Urinary bladder (tissue), 4 donors: Measurements from ENCODE around the gene ARHGAP24. TPM values are rescaled to one million over a fixed set of nuclear protein-coding genes. Genes with fewer than 3 reads are reported as not detected.

Source experiments
- DNase-seq: peaks from one replicate; pipeline ENCODE4 v3.0.0-alpha.2; 2015; ENCODE audit errors: extremely low spot score
- H3K27ac ChIP-seq: one replicate; pipeline ENCODE4 v1.5.1; 2013; ENCODE audit warnings: low read depth, mild to moderate bottlenecking, moderate library complexity
- H3K36me3 ChIP-seq: one replicate; pipeline ENCODE4 v1.6.1; 2013; ENCODE audit warnings: mild to moderate bottlenecking, moderate library complexity; ENCODE audit not compliant: insufficient read depth
- H3K4me1 ChIP-seq: one replicate; pipeline ENCODE4 v1.6.1; 2013; ENCODE audit warnings: mild to moderate bottlenecking, moderate library complexity; ENCODE audit not compliant: insufficient read depth
- H3K4me3 ChIP-seq: one replicate; pipeline ENCODE4 v1.5.1; 2013; ENCODE audit warnings: low read depth, low read length
- WGBS: extraction: QIAGEN DNeasy Blood & Tissue Kit; methylation state at CpG from one replicate; pipeline ENCODE4 v1.1.7; 2013; 5-methylcytosine and 5-hydroxymethylcytosine counted together
- polyA plus RNA-seq: library from polyadenylated mRNA; stranded (reverse); fragments of 200-250 nt; gene quantifications from one replicate; pipeline ENCODE4 v1.2.3, GENCODE V29; 2013
- total RNA-seq: library from RNA; depleted of rRNA; stranded (reverse); fragments of >200 nt; gene quantifications from one replicate; pipeline ENCODE4 v1.2.3, GENCODE V29; 2014
- donor health status: healthy with polysubstance abuse.
- donor health status: healthy.

Gene ARHGAP24
- total and polyA plus RNA-seq, 2 donors: 17.5 to 81.0 TPM

DNA sequence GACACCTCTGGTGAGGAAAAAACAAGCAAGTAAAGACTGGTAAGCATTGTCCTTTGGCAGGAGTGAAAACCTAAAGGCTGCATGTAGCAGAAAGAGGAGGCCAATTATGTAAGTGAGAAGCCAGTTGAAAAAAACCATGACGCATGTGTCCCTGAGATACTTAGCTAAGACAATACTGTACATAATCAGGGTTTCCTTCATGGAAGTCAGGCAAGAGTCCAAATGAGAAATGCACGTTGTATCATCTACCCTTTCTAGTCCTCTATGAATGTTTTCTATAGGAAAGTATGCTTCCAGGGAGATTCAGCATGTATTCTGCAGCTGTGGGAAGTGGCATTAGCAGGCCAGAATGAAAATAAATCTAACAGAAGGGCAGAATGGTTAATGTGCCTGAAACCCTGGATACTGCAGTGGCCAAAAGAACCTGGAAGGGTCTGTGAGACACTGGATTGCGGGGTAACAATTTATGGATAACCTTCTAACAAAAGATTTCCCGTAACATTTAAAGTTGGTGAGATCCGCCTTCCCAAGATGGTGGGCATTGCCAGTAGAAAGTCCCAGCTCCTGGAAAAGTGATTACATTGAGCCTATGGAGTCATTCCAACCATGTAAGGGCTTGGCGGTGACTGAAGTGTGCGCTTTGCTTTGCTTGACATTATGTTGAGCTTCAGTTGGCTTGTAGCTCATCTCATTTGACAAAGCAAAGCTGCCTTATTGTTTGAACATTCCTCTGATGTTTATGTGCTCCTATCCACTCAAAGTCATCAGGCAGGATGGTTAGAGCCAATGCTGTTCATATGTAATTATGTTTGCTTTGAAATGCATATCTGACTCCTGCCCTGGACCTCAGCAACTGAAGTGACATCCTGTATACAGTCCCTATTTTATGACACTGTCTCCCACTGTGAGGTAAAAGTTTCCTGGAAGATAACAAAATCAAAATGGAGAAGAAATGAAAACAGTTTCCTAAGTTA lies 200.4 kb downstream of the ARHGAP24 start:
- no peak overlapping the region for H3K4me3 ChIP-seq
- no peak for DNase-seq
- no peaks in the 10 kb centered on the region for H3K36me3 ChIP-seq
- no peaks in the 10 kb centered on the region for H3K4me1 ChIP-seq
- no peak overlapping the region for H3K27ac ChIP-seq
- WGBS: 83% methylated on average over 7 of the region's 7 CpGs

DNA sequence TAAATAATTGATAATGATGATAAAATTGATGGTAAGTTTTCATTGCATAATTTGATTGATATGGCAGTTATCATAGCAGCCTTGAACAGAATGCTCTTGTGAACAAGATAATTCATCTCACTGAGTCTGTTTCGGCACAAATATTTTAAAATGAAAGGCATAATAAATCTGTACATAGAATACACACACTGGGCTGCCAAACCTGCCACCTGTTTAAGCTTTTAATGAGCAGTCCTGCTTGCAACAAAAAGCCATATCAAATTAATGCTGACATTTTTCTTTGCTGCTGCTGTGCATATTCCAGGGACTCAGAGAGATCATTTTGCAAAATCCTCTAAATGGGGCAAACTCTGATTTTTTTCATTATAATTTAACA lies 201.1 kb downstream of the ARHGAP24 start:
- H3K27ac ChIP-seq: no peak overlapping the region
- 86% methylated on average over 1 of the region's 1 CpG for WGBS
- no peaks in the 10 kb centered on the region for H3K4me1 ChIP-seq
- no peak overlapping the region for H3K4me3 ChIP-seq
- DNase-seq: no peak
- H3K36me3 ChIP-seq: no peaks in the 10 kb centered on the region

DNA sequence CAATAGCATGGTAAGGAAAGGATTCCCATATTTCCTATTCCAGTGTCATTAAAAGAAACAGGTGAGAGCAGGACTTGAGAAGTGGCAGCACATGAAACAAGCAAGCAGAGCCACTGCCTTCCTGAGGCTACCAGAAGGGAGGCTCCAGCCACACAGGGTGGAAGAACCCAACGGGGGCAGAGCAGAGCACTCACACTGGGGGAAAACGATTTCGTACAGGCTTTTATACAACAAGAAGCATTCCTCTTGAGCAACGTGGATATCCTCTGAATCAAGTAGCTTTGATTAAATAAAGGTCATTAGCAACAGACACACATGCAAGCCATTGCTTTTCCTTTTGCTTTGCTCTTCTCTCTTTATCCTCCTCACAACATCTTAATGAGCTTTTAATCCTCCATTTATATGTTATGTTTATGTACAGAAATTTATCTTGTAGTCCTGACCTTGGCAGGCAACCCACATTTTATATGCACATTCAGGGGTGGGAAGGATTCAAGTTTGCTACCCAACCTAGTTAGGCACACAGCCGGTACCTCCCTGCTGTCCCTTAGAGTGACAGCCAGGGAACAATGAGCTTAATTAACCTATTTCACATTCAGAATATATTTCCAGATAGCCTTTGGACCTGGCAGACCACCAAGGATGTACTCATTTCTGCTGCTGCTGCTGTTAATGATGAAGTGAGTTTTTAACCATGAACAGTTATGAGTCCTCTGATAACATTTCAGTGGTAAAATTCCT lies 202.1 kb downstream of the ARHGAP24 start:
- no peak overlapping the region for H3K4me3 ChIP-seq
- H3K4me1 ChIP-seq: no peaks in the 10 kb centered on the region
- no peaks in the 10 kb centered on the region for H3K36me3 ChIP-seq
- DNase-seq: no peak
- WGBS: 37% methylated on average over 5 of the region's 5 CpGs
- no peak overlapping the region for H3K27ac ChIP-seq

DNA sequence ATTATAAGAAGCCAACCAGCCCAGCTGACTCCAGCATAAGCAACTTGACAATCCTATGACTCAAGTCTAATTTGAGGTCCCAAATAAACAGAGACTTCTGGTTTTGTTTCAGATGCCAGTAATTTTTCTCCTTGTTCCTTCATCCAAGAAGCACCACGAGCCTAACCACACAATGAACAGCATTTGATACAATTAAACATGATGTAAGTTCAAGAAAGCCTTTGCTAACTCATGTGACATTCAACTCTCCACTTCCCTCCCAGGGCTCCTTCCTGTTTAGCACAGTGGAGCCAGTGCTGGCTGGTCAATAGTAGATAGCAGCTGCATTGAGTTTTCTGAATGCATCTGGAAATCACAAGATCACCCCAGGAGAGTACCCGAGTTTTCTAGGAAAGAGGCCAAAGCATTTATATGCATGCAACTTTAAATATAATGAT lies 206.3 kb downstream of the ARHGAP24 start:
- no peaks in the 10 kb centered on the region for H3K36me3 ChIP-seq
- no peaks in the 10 kb centered on the region for H3K4me1 ChIP-seq
- 5% methylated on average over 2 of the region's 2 CpGs for WGBS
- DNase-seq: no peak
- no peak overlapping the region for H3K27ac ChIP-seq
- H3K4me3 ChIP-seq: no peak overlapping the region

DNA sequence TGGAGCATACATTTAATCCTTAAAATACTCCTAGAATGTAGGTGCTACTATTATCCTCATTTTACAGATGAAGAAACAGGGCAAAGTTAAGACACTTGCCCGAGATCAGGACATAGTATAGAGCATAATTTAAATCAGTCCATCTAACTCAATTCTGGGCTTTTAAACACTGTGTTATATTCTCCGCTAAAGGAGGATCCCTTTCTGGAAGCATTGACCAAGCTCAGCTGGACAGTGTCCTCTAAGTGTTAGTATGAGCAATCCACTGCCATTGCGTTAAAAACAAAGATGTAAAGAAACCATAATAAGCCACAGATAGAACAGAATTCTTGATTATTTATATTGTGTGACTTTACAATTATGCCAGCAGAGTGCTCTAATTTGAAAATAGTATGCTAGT lies 207.0 kb downstream of the ARHGAP24 start:
- Histone ChIP-seq H3K4me1 (no peaks in the 10 kb centered on the region), H3K27ac (no peak overlapping the region), H3K4me3 (no peak overlapping the region), H3K36me3 (no peaks in the 10 kb centered on the region)
- 80% methylated on average over 3 of the region's 3 CpGs for WGBS
- no peak for DNase-seq

DNA sequence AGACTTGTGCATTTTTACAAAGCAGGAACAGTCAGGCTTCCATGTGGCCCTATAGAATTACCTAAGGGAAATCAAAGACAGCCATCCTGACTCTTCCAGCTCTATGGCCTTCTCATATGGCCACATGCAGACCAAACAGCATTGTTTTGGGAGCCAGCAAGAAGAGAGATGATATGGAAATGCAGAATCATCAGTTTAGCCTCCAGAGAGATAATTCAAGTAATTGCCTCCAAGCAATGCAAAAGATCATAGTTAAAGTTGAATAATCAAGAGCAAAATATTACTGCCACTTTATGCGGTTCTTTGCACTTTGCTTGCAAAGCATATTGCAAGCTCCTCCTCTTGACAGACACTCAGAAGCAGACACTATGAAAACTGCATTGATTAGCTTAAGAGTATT lies 207.4 kb downstream of the ARHGAP24 start:
- H3K27ac ChIP-seq: no peak overlapping the region
- 83% methylated on average over 1 of the region's 1 CpG for WGBS
- DNase-seq: no peak
- H3K4me1 ChIP-seq: no peaks in the 10 kb centered on the region
- no peak overlapping the region for H3K4me3 ChIP-seq
- H3K36me3 ChIP-seq: no peaks in the 10 kb centered on the region

DNA sequence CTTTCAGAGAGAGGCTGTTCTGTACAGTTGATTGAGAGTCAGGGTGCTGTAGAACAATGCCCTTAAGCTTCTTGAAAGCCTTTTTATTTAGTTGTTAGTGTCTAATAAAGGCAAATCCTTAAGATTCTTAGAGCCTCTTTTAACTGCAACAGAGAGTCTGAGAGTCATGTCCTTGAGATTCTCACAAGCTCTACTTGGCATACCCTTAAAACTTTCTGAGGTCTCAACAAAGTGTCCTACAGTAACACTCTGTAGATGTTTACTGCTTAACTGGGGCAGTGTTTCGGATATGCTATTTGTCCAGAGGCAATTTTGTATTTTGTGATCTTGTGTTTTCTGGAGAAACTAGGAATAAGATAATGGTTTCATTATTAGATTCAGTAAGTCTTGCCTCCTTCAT lies 209.7 kb downstream of the ARHGAP24 start:
- Histone ChIP-seq H3K27ac (no peak overlapping the region), H3K36me3 (no peaks in the 10 kb centered on the region), H3K4me3 (no peak overlapping the region), H3K4me1 (no peaks in the 10 kb centered on the region)
- 93% methylated on average over 1 of the region's 1 CpG for WGBS
- no peak for DNase-seq

DNA sequence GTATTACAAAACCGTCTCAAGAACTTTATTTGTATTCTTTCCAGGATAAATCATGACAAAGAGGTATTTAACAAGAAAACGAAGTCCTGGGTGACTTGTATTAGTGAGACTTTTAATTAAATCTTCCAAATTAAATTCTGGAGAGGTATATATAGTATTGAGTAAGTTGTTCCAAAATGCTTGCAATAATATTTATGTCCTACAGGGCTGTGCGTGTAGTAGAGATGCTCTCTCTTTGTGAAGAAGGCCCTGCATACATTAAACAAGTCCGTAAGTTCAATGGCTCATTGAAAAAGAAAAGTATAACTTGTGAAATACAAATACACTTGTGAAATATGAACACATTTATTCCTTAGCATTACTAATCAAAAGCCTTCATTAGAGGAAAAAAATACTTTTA lies 211.4 kb downstream of the ARHGAP24 start:
- Histone ChIP-seq H3K4me3 (no peak overlapping the region), H3K27ac (no peak overlapping the region), H3K4me1 (no peaks in the 10 kb centered on the region), H3K36me3 (no peaks in the 10 kb centered on the region)
- 80% methylated on average over 4 of the region's 4 CpGs for WGBS
- no peak for DNase-seq

DNA sequence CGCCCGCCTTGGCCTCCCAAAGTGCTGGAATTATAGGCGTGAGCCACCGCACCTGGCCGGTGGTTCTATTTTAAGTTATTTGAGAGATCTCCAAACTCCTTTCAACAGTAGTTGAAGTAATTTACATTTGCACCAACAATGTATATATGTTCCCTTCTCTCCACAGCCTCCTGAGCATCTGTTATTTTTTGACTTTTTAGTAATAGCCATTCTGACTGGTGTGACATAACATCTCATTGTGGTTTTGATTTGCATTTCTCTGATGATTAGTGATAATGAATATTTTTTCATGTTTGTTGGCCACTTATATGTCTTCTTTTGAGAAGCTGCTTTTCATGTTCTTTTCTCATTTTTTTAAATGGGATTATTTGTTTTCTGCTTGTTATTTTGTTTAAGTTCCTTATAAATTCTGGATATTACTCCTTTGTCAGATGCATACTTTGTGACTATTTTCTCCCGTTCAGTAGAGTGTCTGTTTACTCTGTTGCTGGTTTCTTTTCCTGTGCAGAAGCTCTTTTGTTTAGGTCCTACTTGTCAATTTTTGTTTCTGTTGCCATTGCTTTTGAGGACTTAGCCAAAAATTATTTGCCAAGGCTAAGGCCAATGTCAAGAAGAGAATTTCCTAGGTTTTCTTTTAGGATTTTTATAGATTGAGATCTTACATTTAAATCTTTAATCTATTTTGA lies 213.2 kb downstream of the ARHGAP24 start:
- no peaks in the 10 kb centered on the region for H3K4me1 ChIP-seq
- DNase-seq: no peak
- no peak overlapping the region for H3K27ac ChIP-seq
- 82% methylated on average over 6 of the region's 6 CpGs for WGBS
- no peaks in the 10 kb centered on the region for H3K36me3 ChIP-seq
- no peak overlapping the region for H3K4me3 ChIP-seq

DNA sequence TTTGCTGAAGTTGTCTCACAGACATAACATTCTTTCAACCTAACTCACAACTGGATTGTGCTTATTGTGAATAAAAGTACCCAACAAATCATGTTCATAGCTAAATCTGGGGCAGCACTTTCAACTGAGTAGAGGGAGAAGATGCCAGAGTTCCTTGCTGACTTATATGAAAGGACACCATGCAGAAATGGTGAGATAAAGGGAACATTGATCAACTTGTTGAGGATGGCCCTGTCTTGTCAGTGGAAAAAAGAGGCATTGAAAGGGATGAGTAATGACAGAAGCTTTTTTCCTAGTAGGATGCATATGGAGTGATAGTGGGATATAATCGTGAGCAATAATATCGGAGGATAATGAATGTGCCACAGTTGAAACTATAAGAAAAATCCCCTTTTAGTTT lies 221.7 kb downstream of the ARHGAP24 start:
- no peaks in the 10 kb centered on the region for H3K36me3 ChIP-seq
- H3K4me3 ChIP-seq: no peak overlapping the region
- WGBS: 93% methylated on average over 2 of the region's 2 CpGs
- no peak overlapping the region for H3K27ac ChIP-seq
- H3K4me1 ChIP-seq: no peaks in the 10 kb centered on the region
- DNase-seq: no peak

DNA sequence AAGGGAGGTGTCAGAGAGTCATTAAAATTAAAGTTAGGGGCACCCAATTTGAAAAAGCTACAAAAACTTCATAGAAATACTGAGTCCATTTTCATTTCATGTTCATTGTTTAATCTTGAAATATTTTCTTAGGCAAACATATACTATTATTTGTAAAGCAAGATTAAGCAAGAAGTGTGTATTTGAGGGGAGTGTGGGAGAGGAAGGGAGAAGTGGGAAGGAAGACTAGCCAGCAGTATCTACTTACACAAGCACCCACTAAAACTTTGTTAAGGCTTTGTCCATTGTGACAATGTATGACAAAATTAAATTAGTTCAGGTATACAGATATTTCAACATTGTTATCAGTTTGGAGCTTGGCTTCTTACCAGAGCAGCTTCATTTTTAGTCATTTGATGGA lies 222.9 kb downstream of the ARHGAP24 start:
- no peak for DNase-seq
- H3K4me3 ChIP-seq: no peak overlapping the region
- no peak overlapping the region for H3K27ac ChIP-seq
- H3K36me3 ChIP-seq: no peaks in the 10 kb centered on the region
- no peaks in the 10 kb centered on the region for H3K4me1 ChIP-seq

DNA sequence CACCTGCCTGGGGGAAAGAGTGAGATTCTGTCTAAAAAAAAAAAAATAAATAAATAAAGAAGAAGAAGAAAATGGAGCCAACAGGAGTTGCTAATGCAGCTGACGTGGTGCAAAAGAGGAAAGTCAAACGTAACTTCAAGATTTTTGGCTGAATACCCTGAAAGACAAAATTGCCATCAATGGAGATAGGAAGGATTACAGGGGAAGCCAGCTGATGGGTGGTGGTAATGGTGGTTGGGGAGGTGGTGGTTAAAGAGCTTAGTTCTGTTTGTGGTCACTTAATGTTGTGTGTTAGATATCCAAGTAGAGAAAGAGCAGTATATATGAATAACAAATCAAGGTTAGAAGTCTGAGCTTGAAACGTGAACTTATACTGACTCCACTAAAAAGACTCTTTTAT lies 225.4 kb downstream of the ARHGAP24 start:
- 82% methylated on average over 3 of the region's 3 CpGs for WGBS
- Histone ChIP-seq H3K36me3 (no peaks in the 10 kb centered on the region), H3K4me1 (no peaks in the 10 kb centered on the region), H3K4me3 (no peak overlapping the region), H3K27ac (no peak overlapping the region)
- DNase-seq: no peak

DNA sequence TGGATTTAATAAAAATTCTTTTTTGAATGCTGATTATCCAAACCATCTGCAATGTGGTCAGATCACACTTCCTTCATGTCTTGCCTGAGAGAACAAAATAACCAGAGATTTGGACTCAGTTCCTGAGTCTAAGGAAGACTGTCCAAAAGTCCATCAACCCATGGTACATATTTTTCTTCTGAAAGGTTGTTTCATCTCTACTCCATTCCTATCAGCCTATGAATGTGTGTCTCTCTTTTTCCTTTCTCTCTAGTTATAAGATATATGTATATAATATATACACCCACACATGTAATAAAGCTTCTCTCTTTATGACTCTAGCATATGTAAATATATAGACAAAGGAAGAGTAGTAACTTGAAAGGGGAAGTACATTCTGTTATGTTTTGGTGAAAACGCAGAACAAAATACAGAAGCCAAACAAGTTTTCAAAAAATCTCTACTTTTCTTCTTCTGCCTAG lies 226.9 kb downstream of the ARHGAP24 start:
- Histone ChIP-seq H3K27ac (no peak overlapping the region), H3K4me1 (no peaks in the 10 kb centered on the region), H3K4me3 (no peak overlapping the region), H3K36me3 (no peaks in the 10 kb centered on the region)
- DNase-seq: no peak
- 62% methylated on average over 1 of the region's 1 CpG for WGBS
